Islet of Langerhans (tissue), 1 donor: ENCODE data around the gene WDFY3.

Experiments
- FAIRE-seq: peaks from one replicate; lab custom pipeline; 2011; peaks lifted over from hg19 to GRCh38; lab: Jason Lieb, UNC

WDFY3 gene

GRCh38 chr4:84792366-84793301 is 173.9 kb downstream of the WDFY3 start:
- peak; percentile 41 for FAIRE-seq

GRCh38 chr4:84790769-84791565 is 175.5 kb downstream of the WDFY3 start:
- no peak for FAIRE-seq

- FAIRE-seq: no peak
Measured at GRCh38 chr4:84786478-84786877, 180.0 kb downstream of the WDFY3 start.

- FAIRE-seq: no peak
Measured at GRCh38 chr4:84782517-84782916, 184.0 kb downstream of the WDFY3 start.

GRCh38 chr4:84780719-84781118 is 185.8 kb downstream of the WDFY3 start:
- FAIRE-seq: no peak

GRCh38 chr4:84778041-84778440 is 188.4 kb downstream of the WDFY3 start:
- FAIRE-seq: no peak

- FAIRE-seq: no peak
Measured at GRCh38 chr4:84767168-84767567, 199.3 kb downstream of the WDFY3 start.

GRCh38 chr4:84753321-84753972 is 213.0 kb downstream of the WDFY3 start:
- no peak for FAIRE-seq

- no peak for FAIRE-seq
Measured at GRCh38 chr4:84751707-84752106, 214.8 kb downstream of the WDFY3 start.

GRCh38 chr4:84750960-84751283 is 215.6 kb downstream of the WDFY3 start:
- FAIRE-seq: no peak

- FAIRE-seq: peak; percentile 99
Measured at GRCh38 chr4:84750260-84750959, 216.1 kb downstream of the WDFY3 start.

GRCh38 chr4:84740057-84740456 is 226.4 kb downstream of the WDFY3 start:
- FAIRE-seq: no peak

GRCh38 chr4:84738622-84739021 is 227.9 kb downstream of the WDFY3 start:
- no peak for FAIRE-seq

GRCh38 chr4:84737656-84738055 is 228.8 kb downstream of the WDFY3 start:
- no peak for FAIRE-seq

GRCh38 chr4:84734037-84734436 is 232.5 kb downstream of the WDFY3 start:
- FAIRE-seq: peak; percentile 61

- peak; percentile 68 for FAIRE-seq
Measured at GRCh38 chr4:84733343-84734033, 233.0 kb downstream of the WDFY3 start.

- FAIRE-seq: no peak
Measured at GRCh38 chr4:84730375-84730774, 236.1 kb downstream of the WDFY3 start.

- peak; percentile 13 for FAIRE-seq
Measured at GRCh38 chr4:84727491-84727890, 239.0 kb downstream of the WDFY3 start.

GRCh38 chr4:84726356-84726755 is 240.1 kb downstream of the WDFY3 start:
- FAIRE-seq: no peak

- FAIRE-seq: peak; percentile 97
Measured at GRCh38 chr4:84722720-84723119, 243.8 kb downstream of the WDFY3 start.

- FAIRE-seq: no peak
Measured at GRCh38 chr4:84719115-84719514, 247.4 kb downstream of the WDFY3 start.

- FAIRE-seq: no peak
Measured at GRCh38 chr4:84718699-84719098, 247.8 kb downstream of the WDFY3 start.
